IMR-90 (cell line): ENCODE results near the gene ZSWIM9. TPM values are rescaled to one million over a fixed set of nuclear protein-coding genes. Genes with fewer than 3 reads are reported as not detected.
A peak's percentile ranks its signal among the peaks of the same experiment; 100 is the strongest.

ENCODE experiments used
- ATAC-seq: fragments of 200-7000 bp; cut with Tn5 transposase; 2 replicates; pipeline ENCODE4 v1.9.1; 2020; ENCODE audit warnings: low read depth, mild to moderate bottlenecking, moderate library complexity
- BruUV-seq: library from RNA; stranded (reverse); fragments of 400-500 nt; replicated peaks from 2 replicates; lab custom pipeline; 2021; lab: Mats Ljungman, UMichigan
- CTCF ChIA-PET: fragments of 300-600 bp; formaldehyde crosslinking; extraction: SDS; loops from one replicate; lab custom pipeline; 2021; ENCODE audit warnings: antibody characterized with exemption; lab: Yijun Ruan, JAX
- POLR2A ChIA-PET: fragments of 300-600 bp; sonication (Branson Sonifier 250); formaldehyde crosslinking; loops from one replicate; lab custom pipeline; 2022; ENCODE audit warnings: antibody characterized with exemption; ENCODE audit not compliant: unreplicated experiment; lab: Charles Lee
- DNase-seq: peaks from one replicate; pipeline ENCODE4 v3.0.0; 2013
- H2AFZ ChIP-seq: replicated peaks from 2 replicates; pipeline ENCODE3; 2013; ENCODE audit warnings: low read length, mild to moderate bottlenecking; ENCODE audit not compliant: poor library complexity
- H2AK5ac ChIP-seq: 2 replicates; pipeline ENCODE4 v1.6.1; 2013; ENCODE audit warnings: low read depth, low read length, inconsistent platforms
- H2AK9ac ChIP-seq: replicated peaks from 2 replicates; pipeline ENCODE3; 2013; ENCODE audit warnings: mild to moderate bottlenecking, low read depth, low read length, moderate library complexity; ENCODE audit not compliant: poor library complexity
- H2BK120ac ChIP-seq: 2 replicates; pipeline ENCODE4 v1.6.1; 2013; ENCODE audit warnings: low read depth, low read length, inconsistent platforms
- H2BK15ac ChIP-seq: 3 replicates; pipeline ENCODE4 v1.6.1; 2013; ENCODE audit warnings: low read depth, low read length, inconsistent platforms
- H2BK20ac ChIP-seq: 2 replicates; pipeline ENCODE4 v1.6.1; 2013; ENCODE audit warnings: low read depth, mild to moderate bottlenecking, inconsistent platforms, low read length, moderate library complexity
- H2BK5ac ChIP-seq: 2 replicates; pipeline ENCODE4 v1.6.1; 2013; ENCODE audit warnings: mild to moderate bottlenecking, low read depth, low read length, inconsistent platforms; ENCODE audit not compliant: poor library complexity, severe bottlenecking
- H3K14ac ChIP-seq: replicated peaks from 2 replicates; pipeline ENCODE4 v1.6.1; 2013; ENCODE audit warnings: low read depth, low read length, inconsistent platforms
- H3K18ac ChIP-seq: 2 replicates; pipeline ENCODE4 v1.6.1; 2013; ENCODE audit warnings: low read depth, low read length, control low read depth
- H3K23ac ChIP-seq: 2 replicates; pipeline ENCODE4 v1.6.1; 2013; ENCODE audit warnings: low read depth, low read length, inconsistent platforms
- H3K27ac ChIP-seq: 2 replicates; pipeline ENCODE4 v1.5.1; 2013; ENCODE audit warnings: mild to moderate bottlenecking, control low read depth, low read length; ENCODE audit not compliant: insufficient read depth
- H3K27me3 ChIP-seq: 2 replicates; pipeline ENCODE4 v1.6.1; 2013; ENCODE audit warnings: low read length; ENCODE audit not compliant: control insufficient read depth, insufficient read depth
- H3K36me3 ChIP-seq: 2 replicates; pipeline ENCODE4 v1.6.1; 2013; ENCODE audit warnings: low read length, mixed read lengths; ENCODE audit not compliant: control insufficient read depth, insufficient read depth
- H3K4ac ChIP-seq: 2 replicates; pipeline ENCODE4 v1.6.1; 2013; ENCODE audit warnings: low read depth, low read length, inconsistent platforms
- H3K4me1 ChIP-seq: 2 replicates; pipeline ENCODE4 v1.6.1; 2013; ENCODE audit warnings: low read length, mixed read lengths; ENCODE audit not compliant: control insufficient read depth, insufficient read depth
- H3K4me2 ChIP-seq: 2 replicates; pipeline ENCODE4 v1.6.1; 2013; ENCODE audit warnings: low read depth, mild to moderate bottlenecking, control low read depth, low read length, moderate library complexity
- H3K4me3 ChIP-seq: 2 replicates; pipeline ENCODE4 v1.5.1; 2013; ENCODE audit warnings: low read depth, mild to moderate bottlenecking, control low read depth, low read length, moderate library complexity; ENCODE audit not compliant: insufficient read depth
- H3K56ac ChIP-seq: 2 replicates; pipeline ENCODE4 v1.6.1; 2013; ENCODE audit warnings: low read length, inconsistent platforms; ENCODE audit not compliant: insufficient read depth; ENCODE audit errors: extremely low read depth
- H3K79me1 ChIP-seq, 2 experiments: 2 replicates each; pipeline ENCODE4 v1.6.1; 2013; ENCODE audit warnings: low read length in 2 of 2, inconsistent platforms in 1 of 2, low read depth in 1 of 2
- H3K9ac ChIP-seq: 2 replicates; pipeline ENCODE4 v1.6.1; 2013; ENCODE audit warnings: low read depth, low read length, control low read depth
- H3K9me1 ChIP-seq: 2 replicates; pipeline ENCODE4 v1.6.1; 2013; ENCODE audit warnings: low read length, inconsistent platforms; ENCODE audit not compliant: insufficient read depth
- H3K9me3 ChIP-seq: 2 replicates; pipeline ENCODE4 v1.6.1; 2013; ENCODE audit warnings: low read length; ENCODE audit not compliant: control insufficient read depth, insufficient read depth
- H4K20me1 ChIP-seq: 2 replicates; pipeline ENCODE4 v1.6.1; 2013; ENCODE audit warnings: low read length, inconsistent platforms; ENCODE audit not compliant: insufficient read depth
- H4K5ac ChIP-seq: 2 replicates; pipeline ENCODE4 v1.6.1; 2013; ENCODE audit warnings: mild to moderate bottlenecking, low read depth, low read length, control low read depth
- H4K8ac ChIP-seq, 2 experiments: 2 replicates each; pipeline ENCODE4 v1.6.1; 2013; ENCODE audit warnings: low read depth in 2 of 2, low read length in 2 of 2, control low read depth in 1 of 2, inconsistent platforms in 1 of 2
- H4K91ac ChIP-seq: 2 replicates; pipeline ENCODE4 v1.6.1; 2013; ENCODE audit warnings: low read depth, low read length, inconsistent platforms; ENCODE audit not compliant: insufficient read depth
- ELK1 ChIP-seq: fragments of 150-350 bp; IDR thresholded peaks from 2 replicates; pipeline ENCODE4 v1.6.1; 2016; ENCODE audit warnings: low read depth, mild to moderate bottlenecking, low read length, moderate library complexity, borderline replicate concordance
- FOS ChIP-seq: fragments of 150-350 bp; IDR thresholded peaks from 2 replicates; pipeline ENCODE4 v1.6.1; 2016; ENCODE audit warnings: low read depth, low read length
- MAFK ChIP-seq: IDR thresholded peaks from 2 replicates; pipeline ENCODE4 v1.6.1; 2012; ENCODE audit warnings: low read depth, low read length, improper control_type of control experiment
- POLR2A ChIP-seq: IDR thresholded peaks from 2 replicates; pipeline ENCODE4 v1.6.1; 2012; ENCODE audit warnings: mild to moderate bottlenecking, low read depth, low read length
- RCOR1 ChIP-seq: IDR thresholded peaks from 2 replicates; pipeline ENCODE4 v1.6.1; 2012; ENCODE audit warnings: mild to moderate bottlenecking, low read length, improper control_type of control experiment; ENCODE audit not compliant: insufficient replicate concordance
- SMC3 ChIP-seq: fragments of 150-350 bp; IDR thresholded peaks from 2 replicates; pipeline ENCODE4 v1.6.1; 2016; ENCODE audit warnings: low read depth, mild to moderate bottlenecking, antibody characterized with exemption, low read length, moderate library complexity
- WGBS, 2 experiments: methylation state at CpG; one replicate each; pipeline versions ENCODE4 v1.1.5 to v1.1.7; 2013; ENCODE audit warnings: missing lambda C conversion rate in 2 of 2; ENCODE audit not compliant: insufficient read length in 1 of 2; ENCODE audit errors: extremely low coverage in 2 of 2; 5-methylcytosine and 5-hydroxymethylcytosine counted together
- dilution Hi-C: fragments of 300-500 bp; cut with HindIII; formaldehyde crosslinking; loops from one replicate; pipeline ENCODE4 v1.14.3; 2018; ENCODE audit warnings: low sequenced_read_pairs; ENCODE audit not compliant: unreplicated experiment
- in situ Hi-C: fragments of 300-500 bp; cut with MboI; formaldehyde crosslinking; loops from 3 replicates; pipeline ENCODE4 v1.14.3; 2019; ENCODE audit warnings: low sequenced_read_pairs, inconsistent platforms, mixed read lengths
- intact Hi-C: fragments of 100-400 bp; cut with micrococcal nuclease; formaldehyde crosslinking; loops from 2 replicates; pipeline ENCODE4 v1.10.0; 2022
- polyA plus RNA-seq, 3 experiments: library from polyadenylated mRNA; depleted of rRNA; stranded (reverse); fragments of >200 nt; gene quantifications; 2 replicates each; pipeline ENCODE4 v1.2.3, GENCODE V29; 2012; ENCODE audit warnings: low replicate concordance in 1 of 3
- total RNA-seq: library from RNA; depleted of rRNA; stranded (reverse); fragments of >200 nt; gene quantifications from 2 replicates; pipeline ENCODE4 v1.2.3, GENCODE V29; 2012

The ZSWIM9 gene
- total and polyA plus RNA-seq, 2 of the 4 experiments (the other 2 are of a cell fraction) = 0.54 to 2.2 TPM

- in situ Hi-C loops (no loop called here), dilution Hi-C loops (no loop called here), intact Hi-C loops (no loop called here)
- ChIA-PET CTCF (no interaction called here), POLR2A (no interaction called here)
- Histone ChIP-seq H3K23ac (no peak overlapping the region), H3K79me1 (no peaks in the 10 kb centered on the region), H3K9me3 (no peaks in the 10 kb centered on the region), H3K9me1 (peaks cover 3% of the 10 kb centered on the region), H2AK5ac (no peak overlapping the region), H4K5ac (no peak overlapping the region), H3K56ac (no peak overlapping the region), H3K9ac (no peak overlapping the region), H4K20me1 (no peaks in the 10 kb centered on the region), H2AK9ac (no peak overlapping the region), H2BK120ac (no peak overlapping the region), H2BK5ac (no peak overlapping the region), H3K27me3 (no peaks in the 10 kb centered on the region), H2AFZ (peak overlapping the region; percentile 36), H3K18ac (no peak overlapping the region), H3K4me3 (no peak overlapping the region), H4K8ac (no peak overlapping the region), H3K4me1 (no peaks in the 10 kb centered on the region), H2BK15ac (no peak overlapping the region), H3K4me2 (no peak overlapping the region), H3K14ac (no peak overlapping the region), H2BK20ac (no peak overlapping the region), H3K27ac (no peak overlapping the region), H4K91ac (no peak overlapping the region), H3K36me3 (peaks cover 19% of the 10 kb centered on the region), H3K4ac (no peak overlapping the region)
- TF ChIP-seq ELK1 (no peak), SMC3 (no peak), RCOR1 (no peak), FOS (no peak), POLR2A (no peak), MAFK (no peak)
- ATAC-seq = no peak
- no peak for DNase-seq
- 100% methylated on average over 1 of the region's 19 CpGs; no CpG with 5 or more reads in 1 of the 2 experiments for WGBS, 2 experiments
- no TSS peak for BruUV-seq
These were observed 60.2 kb downstream of the ZSWIM9 start for GRCh38 chr19:48230555-48231129.
